Measurements from ENCODE around the gene EXTL1. TPM values are rescaled to one million over a fixed set of nuclear protein-coding genes. Genes with fewer than 3 reads are reported as not detected.

EXTL1 gene
- total and polyA plus RNA-seq, 8 donors, result 0.18 to 26.3 (median 0.31) TPM; not detected in 4

DNA sequence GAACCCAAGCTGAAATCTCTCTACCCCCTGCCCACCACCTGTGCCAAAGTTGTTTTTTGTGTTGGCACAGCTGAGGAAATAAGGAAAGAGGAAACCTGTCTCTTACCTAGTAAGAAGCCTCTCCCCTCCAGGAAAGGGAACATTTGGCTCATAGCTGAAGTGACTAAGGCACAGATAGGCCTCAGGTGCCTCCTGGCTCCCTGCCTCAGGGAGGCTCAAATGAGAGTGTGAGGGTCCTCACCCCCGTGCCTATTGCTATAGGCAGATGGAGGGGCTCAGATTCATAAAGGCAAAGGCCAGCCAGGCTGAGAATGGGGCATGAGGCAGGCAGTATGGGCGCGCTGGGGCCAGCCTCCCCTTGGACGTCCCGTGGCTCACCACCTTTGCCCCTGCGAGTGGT lies 16.9 kb downstream of the EXTL1 start:
- peaks cover 0 to 42% (median 22%) of the 10 kb centered on the region in 3 donors for H3K27me3 ChIP-seq
- intact Hi-C loops (cut with DNase I; ENCODE audit: low total_unique reads), result loop anchor here (5.0 to 10.0 kb wide), 2 partner anchors 106 to 124 kb away; no protein-coding TSS in a partner anchor
- DNase-seq, result no peak
- H3K36me3 ChIP-seq, result no peaks in the 10 kb centered on the region
- H3K9me3 ChIP-seq, result no peaks in the 10 kb centered on the region
- TF ChIP-seq EP300 (IDR thresholded peaks at IDR 0.05) (no peak), CTCF (IDR thresholded peaks at IDR 0.05) (no peak), POLR2A (IDR thresholded peaks at IDR 0.05) (no peak), POLR2AphosphoS5 (IDR thresholded peaks at IDR 0.05) (no peak)
- 76 to 92% (median 84%) methylated on average over 4 to 6 of the region's 6 CpGs for WGBS, 5 donors
- no peak overlapping the region for H3K4me3 ChIP-seq
- no peak overlapping the region for H3K27ac ChIP-seq
- H3K4me1 ChIP-seq, result peaks cover 16 to 21% (median 20%) of the 10 kb centered on the region in 4 donors

DNA sequence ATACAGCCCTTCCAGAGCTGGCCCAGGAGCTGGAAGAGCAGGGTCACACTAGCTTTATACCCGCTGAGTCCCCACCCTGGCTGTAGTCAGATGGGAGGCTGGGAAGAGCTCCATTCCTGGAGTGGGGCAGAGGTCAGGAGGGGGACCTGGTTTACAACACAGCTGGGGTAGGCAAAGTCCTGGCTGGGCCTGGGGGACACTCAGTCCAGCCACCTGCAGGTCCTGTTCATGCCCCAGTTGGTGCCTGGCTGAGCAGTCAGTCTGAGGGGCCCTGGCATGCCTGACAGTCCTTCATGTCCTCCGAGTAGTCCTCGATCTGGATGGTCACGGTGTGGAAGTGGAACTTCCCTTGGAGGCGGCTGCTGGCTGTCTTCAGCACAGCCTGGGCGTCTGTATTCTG lies 17.3 kb downstream of the EXTL1 start:
- peaks cover 16 to 21% (median 20%) of the 10 kb centered on the region in 4 donors for H3K4me1 ChIP-seq
- H3K27ac ChIP-seq, result no peak overlapping the region
- H3K36me3 ChIP-seq, result no peaks in the 10 kb centered on the region
- H3K4me3 ChIP-seq, result no peak overlapping the region
- no peaks in the 10 kb centered on the region for H3K9me3 ChIP-seq
- TF ChIP-seq POLR2AphosphoS5 (IDR thresholded peaks at IDR 0.05) (no peak), POLR2A (IDR thresholded peaks at IDR 0.05) (no peak), EP300 (IDR thresholded peaks at IDR 0.05) (no peak), CTCF (IDR thresholded peaks at IDR 0.05) (no peak)
- intact Hi-C loops (cut with DNase I; ENCODE audit: low total_unique reads), result loop anchor here (5.0 to 10.0 kb wide), 2 partner anchors 106 to 123 kb away; no protein-coding TSS in a partner anchor
- WGBS, 5 donors, result 61 to 86% (median 80%) methylated on average over 5 to 6 of the region's 6 CpGs
- H3K27me3 ChIP-seq, result peaks cover 0 to 47% (median 25%) of the 10 kb centered on the region in 3 donors
- DNase-seq, result no peak

DNA sequence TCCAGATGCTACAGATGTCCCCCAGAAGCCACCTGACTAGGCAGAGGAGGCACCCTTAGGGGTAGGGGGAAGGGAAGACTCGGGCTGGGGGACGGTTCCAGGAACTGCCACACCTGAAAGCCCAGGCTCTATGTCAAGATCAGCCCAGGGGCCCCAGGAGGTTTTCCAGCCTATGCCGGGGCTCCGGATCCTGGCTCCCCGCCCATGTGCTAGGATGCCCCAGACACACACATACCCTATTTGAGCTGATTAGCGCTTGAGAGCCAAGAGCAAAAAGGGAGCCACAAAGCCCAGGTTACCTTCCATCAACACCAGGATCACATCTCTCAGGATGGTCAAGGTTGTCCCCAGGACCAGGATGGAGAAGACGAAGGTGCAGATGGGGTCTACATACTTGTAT lies 19.8 kb downstream of the EXTL1 start:
- peaks cover 8 to 61% (median 45%) of the 10 kb centered on the region in 3 donors for H3K27me3 ChIP-seq
- intact Hi-C loops (cut with DNase I; ENCODE audit: low total_unique reads), result no loop called here
- H3K36me3 ChIP-seq, result no peaks in the 10 kb centered on the region
- no peak overlapping the region for H3K27ac ChIP-seq
- no peak for DNase-seq
- H3K4me1 ChIP-seq, result peaks cover 13 to 17% (median 16%) of the 10 kb centered on the region in 4 donors
- no peak overlapping the region for H3K4me3 ChIP-seq
- 51 to 74% (median 51%) methylated on average over 3 to 7 of the region's 7 CpGs for WGBS, 5 donors
- TF ChIP-seq POLR2A (IDR thresholded peaks at IDR 0.05) (no peak), POLR2AphosphoS5 (IDR thresholded peaks at IDR 0.05) (no peak), EP300 (IDR thresholded peaks at IDR 0.05) (no peak), CTCF (IDR thresholded peaks at IDR 0.05) (no peak)
- H3K9me3 ChIP-seq, result no peaks in the 10 kb centered on the region

- no peak for DNase-seq
- Histone ChIP-seq H3K4me1 (peaks cover 14 to 18% (median 17%) of the 10 kb centered on the region in 4 donors), H3K4me3 (no peak overlapping the region), H3K36me3 (no peaks in the 10 kb centered on the region), H3K27ac (no peak overlapping the region), H3K9me3 (no peaks in the 10 kb centered on the region), H3K27me3 (peaks cover 13 to 62% (median 51%) of the 10 kb centered on the region in 3 donors)
- WGBS, 5 donors, result 58 to 76% (median 65%) methylated on average over 3 to 4 of the region's 4 CpGs
- TF ChIP-seq POLR2AphosphoS5 (IDR thresholded peaks at IDR 0.05), result no peak
- TF ChIP-seq CTCF (IDR thresholded peaks at IDR 0.05), result no peak
- TF ChIP-seq EP300 (IDR thresholded peaks at IDR 0.05), result no peak
- TF ChIP-seq POLR2A (IDR thresholded peaks at IDR 0.05), result no peak
- intact Hi-C loops (cut with DNase I; ENCODE audit: low total_unique reads), result no loop called here
Measured at GRCh38 chr1:26041978-26042377, 20.4 kb downstream of the EXTL1 start.
